AG20443 (cell line): Measurements from ENCODE around the gene HOXB4.

Experiments used
- DNase-seq: peaks from one replicate; pipeline ENCODE4 v3.0.0; 2012; ENCODE audit warnings: low spot score, mixed read lengths

Gene HOXB4

GRCh38 chr17:48577946-48578615 lies at the start of gene HOXB4:
Gene HOXB4 (minus strand): TSS chr17:48578350. CDS start chr17:48578319, 31 bp downstream.
- DNase-seq = peak; percentile 79

- no peak for DNase-seq
Observed at GRCh38 chr17:48627118-48627597, 49.0 kb upstream of the HOXB4 start.

DNA sequence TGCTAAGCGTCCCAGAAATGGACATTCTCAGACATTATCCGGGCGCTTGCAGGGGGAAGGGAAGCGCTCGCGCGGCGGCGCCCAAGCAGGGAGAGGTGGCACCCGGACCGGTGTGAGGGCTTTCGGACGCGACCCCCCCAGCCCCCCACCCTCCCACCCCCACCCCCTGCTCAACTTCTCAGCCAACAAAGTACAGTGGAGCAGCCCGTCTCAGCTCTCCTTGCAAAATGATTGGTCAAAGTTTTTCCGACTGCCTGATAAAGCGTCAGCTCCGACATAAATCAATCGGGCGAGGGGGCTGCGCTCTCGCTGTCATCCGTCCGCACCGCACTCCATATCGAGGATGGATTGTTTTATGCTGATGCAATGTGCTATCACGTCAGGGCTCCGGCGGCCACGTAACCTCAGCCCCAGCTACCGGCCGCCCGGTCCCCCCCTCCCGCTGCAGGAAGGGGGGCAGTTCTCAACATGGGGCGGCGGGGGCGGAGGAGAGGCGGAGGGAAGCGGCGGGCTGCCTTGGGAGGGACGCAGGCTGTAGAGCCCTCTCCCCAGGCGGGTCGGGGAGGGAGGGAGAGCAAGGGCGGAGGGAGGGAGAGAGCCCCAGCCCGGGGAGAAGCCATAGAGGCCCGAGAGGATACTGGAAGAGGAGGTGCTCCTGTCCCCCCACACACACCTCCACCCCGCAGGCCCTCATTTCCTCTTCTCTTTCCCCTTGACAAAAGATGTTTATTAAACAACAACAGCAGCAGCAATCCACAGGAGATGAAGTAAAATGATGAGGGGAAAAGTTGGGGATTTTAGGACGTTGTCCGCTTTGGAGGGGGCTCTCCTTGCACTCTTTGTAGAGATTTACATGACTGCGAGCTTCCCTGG lies 48.3 kb upstream of the HOXB4 start, which contains the start of gene HOXB9:
TSS of gene HOXB9 (minus strand) at position 114 of the 873 bp plus-strand sequence. CDS start at position 25, 89 bp downstream.
- DNase-seq = no peak

DNA sequence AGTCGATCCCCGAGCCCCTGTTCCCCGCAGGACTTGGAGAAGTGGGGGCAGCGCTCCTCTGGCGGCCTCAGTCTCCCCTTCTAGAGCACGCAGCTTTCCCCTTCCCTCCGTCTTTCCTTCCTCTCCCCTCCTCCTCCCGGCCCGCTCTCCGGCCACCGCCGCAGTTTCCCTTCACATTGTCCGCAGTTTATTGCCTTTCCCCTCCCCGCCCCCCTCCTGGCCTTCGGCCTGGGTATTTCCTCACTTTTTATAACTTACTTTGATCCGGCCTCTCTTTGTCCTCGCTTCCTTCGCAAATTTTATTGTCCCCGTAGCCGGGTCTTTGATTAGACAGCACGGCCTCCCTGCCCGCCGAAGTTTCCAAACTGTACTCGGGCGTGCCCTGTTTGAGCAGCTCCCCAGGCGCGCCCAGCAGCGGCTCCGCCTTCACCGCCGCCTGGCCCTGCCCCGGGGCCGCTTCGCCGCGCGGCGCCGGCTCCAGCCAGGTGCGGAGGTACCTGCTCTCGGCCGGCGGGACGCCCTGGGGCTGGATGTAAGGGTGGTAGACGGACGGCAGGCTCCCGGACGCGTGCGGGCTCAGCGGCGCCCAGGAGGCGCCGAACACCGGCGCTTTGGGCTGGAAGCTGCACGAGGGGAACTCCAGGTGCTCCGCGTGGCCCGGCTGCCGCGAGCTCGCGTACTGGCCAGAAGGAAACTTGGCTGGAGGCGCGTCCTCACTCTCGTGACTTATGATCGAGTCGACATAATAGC lies 47.5 kb upstream of the HOXB4 start:
- peak; percentile 69 for DNase-seq

GRCh38 chr17:48624544-48625494 lies 46.7 kb upstream of the HOXB4 start:
- peak; percentile 63 for DNase-seq

DNA sequence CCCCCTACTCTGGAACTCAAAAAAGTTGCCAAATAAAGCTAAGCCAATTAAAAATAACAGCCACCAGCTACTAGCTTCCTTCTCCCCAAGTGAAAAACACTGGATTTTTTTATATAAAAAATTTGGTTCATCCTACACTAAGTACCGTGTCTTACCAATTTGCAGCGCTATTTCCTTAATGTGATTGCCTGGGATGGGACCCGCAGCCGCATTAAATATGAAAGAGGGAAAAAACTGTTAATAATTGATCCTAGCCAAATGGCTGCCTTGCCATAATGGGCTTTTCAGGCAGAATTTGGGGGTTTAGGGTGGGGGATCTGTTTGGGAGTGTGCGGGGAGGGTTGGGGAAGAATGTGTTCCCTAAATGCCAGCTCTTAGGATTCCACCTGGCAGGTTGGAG lies 46.0 kb upstream of the HOXB4 start:
- DNase-seq = no peak

- no peak for DNase-seq
Observed at GRCh38 chr17:48623583-48623982, 45.4 kb upstream of the HOXB4 start.

DNA sequence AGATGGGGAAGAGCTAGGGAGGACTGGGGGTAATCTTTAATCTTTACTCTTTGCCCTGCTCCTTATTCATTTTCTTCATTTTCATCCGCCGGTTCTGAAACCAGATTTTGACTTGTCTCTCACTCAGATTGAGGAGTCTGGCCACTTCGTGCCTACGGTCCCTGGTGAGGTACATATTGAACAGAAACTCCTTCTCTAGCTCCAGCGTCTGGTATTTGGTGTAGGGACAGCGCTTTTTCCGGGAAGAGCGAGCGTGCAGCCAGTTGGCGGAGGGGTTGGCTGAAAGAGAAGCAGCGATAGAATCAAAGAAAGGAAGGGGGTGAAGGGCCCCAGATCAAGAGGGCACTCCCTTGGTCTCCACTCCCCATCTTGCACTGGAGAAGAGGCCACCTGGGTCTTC lies 44.7 kb upstream of the HOXB4 start:
- DNase-seq = no peak

DNA sequence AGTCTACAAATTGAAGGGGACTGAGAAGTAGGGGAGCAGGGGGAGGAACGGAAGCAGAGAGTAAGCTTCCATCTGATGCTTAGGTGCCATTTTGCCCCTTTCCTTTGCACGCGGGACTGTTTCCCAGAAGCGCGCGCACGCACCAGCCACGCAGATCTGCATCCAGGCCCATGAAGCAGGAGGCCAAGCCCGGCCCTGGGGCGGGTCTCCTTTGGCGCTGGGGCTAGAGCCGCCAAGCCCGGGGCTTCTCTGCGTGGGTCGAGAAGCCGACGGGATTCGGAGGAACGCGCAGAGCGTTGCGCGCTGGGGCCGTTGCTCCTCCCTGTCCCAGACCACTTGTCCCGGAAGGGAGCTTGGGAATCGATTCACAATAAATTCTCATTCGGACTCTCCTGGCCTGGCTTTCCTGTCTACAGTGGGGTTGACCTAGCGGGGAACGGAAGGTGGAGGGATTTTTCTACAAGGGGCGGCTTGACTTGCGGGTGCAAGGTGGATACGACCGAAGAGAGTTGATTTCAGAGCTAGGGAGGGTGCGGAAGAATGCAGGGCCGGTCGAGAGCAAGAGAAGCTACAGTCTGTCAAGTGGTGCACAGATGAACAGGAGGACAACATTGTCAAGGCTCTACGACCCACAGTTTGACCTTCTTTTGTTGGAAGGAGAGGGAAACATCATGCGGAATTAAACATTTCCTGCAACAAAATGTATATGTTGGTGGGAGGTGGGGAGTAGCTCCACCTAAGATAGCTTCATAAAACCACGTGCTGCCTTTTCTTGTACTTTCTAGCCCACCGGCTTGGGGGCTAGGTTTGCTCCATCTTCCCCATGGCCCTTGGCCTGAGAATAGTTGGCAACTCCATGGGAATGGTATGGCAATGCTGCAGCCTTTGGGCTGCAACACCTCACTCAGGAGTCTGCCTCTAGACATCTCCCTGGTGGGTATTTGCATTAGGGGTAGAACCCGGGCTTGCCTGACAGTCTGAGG lies 43.6 kb upstream of the HOXB4 start:
- DNase-seq = no peak

GRCh38 chr17:48620461-48621139 lies 42.5 kb upstream of the HOXB4 start:
- no peak for DNase-seq

DNA sequence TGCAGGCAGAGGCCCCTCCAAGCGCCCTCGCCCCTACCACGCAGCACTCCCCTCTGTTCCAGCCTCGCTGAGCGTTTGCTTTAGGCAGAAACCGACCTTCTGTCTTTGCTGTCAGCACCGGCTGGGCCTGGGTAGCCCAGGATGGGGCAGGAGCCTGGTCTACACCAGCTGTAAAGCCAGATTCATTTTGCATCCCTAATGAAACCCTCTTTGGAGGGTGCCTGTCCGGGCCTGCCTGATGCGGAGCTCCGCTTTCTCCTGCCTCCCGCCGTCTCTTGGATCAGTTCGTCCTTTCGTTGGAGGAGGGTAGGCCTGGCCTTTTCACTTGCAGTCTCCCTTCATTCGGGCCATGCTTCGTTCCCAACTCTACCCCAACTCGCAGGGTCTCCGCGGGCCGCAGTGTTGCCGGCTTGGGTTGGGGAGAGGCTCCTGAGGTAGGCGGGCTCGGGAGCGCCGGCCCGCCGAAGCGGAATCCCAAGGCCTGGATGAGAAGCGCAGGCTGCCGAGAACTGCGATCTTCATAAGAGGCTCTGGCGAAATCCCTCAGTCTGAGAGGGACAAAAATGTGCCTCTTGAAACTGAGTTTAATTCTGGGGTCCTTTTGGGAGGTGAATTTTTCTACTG lies 41.8 kb upstream of the HOXB4 start:
- DNase-seq = no peak

DNA sequence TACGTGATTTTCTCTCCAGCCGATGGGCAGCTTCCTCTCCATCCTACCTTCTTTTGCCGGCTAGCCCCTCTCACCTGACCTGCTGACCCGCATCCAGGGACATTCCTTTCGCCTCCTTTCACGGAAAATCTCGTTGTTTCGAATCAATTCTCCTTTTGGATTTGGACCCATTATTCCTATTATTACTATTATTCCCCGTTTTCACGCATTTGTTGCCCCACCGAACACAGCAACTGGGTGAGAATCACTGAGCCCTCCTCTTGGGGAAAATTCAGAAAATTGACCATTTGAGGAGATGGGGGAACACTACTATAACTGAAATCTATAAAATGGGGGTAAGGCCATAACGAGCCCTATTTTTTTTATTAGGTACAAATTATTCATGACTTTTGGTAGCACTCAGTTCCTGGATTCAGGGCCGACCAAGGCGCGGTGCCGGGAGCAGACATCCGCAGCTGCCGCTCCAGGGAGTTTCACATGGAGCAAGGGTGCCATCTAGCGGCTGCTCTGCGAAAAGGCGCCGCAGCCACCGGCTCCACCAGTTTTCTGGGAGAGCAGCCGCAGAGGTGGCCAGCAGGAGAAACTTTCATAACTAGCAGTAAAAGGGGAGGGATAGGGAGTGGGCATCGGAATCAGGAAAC lies 40.2 kb upstream of the HOXB4 start:
- peak; percentile 96 for DNase-seq

DNA sequence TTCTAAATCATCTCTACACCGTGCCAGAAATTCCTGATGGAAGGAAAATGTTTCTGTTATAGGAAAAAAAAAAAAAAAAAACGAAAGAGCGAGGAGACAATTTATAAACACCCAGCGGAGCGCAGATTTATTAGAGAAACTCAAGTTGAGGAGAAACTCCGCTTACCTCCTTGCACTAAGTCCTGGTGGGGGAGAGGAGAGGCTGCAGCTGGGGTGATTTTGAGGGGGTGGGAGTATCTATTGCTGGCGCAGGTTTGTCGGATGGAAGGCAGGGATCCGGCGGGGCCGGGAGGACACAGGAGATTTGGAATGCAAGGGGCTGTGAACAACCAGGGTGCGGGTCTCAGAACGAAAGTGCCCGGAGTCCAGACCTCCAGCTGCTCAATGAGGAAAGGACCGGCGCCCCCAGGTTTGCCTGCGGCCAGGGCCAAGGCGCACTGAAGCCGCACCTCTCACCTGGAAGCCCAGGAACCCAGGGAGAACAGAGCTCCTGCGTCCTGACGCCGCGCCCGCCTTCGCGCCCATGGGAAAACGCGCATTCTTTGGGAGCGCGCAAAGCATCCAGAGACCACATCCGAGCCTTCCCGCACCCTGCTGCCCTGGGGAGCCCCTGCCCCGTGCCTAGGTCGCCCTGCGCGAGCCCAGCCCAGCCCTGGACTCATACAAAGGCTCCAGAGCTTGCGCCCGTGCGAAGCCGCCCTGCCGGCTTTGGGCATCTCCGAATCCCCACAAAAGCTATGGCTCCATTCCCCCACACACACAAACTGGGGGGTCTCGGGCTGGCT lies 39.5 kb upstream of the HOXB4 start:
- DNase-seq = no peak

DNA sequence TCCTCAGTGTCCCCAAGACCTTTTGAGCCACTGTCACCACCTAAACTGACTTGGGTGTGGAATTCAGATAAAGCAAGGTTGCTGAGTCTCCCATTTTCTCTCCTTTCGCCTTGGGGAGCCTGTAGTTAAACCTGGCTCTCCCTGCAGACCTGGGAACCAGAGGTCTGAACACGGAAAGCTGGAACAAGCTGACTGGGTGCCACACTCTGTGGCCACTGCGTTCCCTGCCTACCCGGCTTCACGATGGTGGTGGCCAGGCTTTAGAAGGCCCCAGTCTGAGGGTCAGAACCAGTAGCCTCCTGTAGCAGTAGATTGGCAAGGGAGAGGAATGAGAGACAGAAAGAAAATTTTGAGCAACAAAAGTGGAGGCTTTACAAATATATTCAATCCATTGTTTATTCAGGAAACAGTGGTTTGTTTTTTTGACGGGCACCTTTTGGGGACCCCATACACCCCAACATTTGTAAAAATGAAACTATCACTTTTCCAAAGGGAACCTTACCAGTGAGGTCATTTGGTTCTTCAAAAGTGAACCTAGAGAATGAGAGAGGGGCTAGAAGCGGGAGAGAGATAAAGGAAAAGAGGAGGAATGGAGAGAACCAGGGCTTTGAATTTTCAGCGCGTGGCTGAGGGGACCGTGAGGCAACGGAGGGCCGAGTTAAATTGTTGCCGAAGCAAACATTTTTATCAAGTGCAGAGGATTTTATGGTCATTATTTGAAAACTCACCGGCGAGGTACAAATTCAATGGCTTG lies 38.7 kb upstream of the HOXB4 start:
- no peak for DNase-seq

- no peak for DNase-seq
Observed at GRCh38 chr17:48615963-48616716, 38.0 kb upstream of the HOXB4 start.
